ENCODE measurements around the gene ADM5.

- TF ChIP-seq POLR2A (IDR thresholded peaks at IDR 0.05) (no peak), CTCF (IDR thresholded peaks at IDR 0.05) (no peak)
Observed at GRCh38 chr19:49713236-49713845, 23.9 kb downstream of the ADM5 start.

All from thyroid gland (tissue), 4 donors.